ENCODE results near the gene SLC25A24.

DNA sequence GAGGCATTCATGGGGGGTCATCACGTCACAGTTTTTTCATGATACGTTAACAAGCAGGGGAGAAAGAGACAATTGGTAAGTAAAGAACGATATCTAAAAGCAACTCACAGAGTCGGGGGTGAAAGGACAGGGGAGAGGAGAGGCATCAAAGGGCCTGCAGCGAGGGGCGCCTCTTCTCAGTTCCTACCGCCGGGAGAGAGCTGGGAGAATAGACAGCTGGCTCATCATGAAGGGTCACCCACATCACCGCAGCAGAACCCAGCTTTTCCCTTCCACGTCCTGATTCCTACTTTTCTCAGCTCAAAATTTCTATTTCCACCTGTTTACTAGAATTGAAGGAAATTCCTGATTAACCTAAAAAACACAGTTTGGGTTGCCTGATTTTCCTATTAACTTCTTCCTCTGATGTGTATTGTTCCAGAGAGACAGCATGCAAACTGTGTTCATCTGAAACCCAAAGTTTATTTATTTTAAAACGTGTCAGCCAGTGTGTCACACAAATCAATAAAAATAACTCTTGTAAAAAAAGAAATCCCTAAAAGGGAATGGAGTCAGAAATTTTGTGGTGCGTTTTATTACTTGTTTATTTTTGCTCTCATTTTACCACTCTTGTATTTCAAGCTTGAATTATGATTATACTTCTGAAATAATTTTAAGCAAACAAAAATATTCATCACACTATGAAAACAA, 75.4 kb downstream of the SLC25A24 start:
- TF ChIP-seq CTCF (IDR thresholded peaks at IDR 0.05) (no peak), POLR2A (IDR thresholded peaks at IDR 0.05) (no peak), EP300 (IDR thresholded peaks at IDR 0.05) (no peak)

All from ovary (tissue), 3 donors.